GM12874 (cell line): Measurements from ENCODE around the gene OPTC.

Experiments
- CTCF ChIP-seq: IDR thresholded peaks from 2 replicates; pipeline ENCODE4 v1.5.1; 2011; ENCODE audit warnings: low read depth, mild to moderate bottlenecking, control low read depth, low read length, moderate library complexity; ENCODE audit not compliant: insufficient read depth

The OPTC gene

GRCh38 chr1:203459671-203460201, 34.2 kb upstream of the OPTC start:
- TF ChIP-seq CTCF, result no peak

- no peak for TF ChIP-seq CTCF
Measured at GRCh38 chr1:203461717-203462116, 32.2 kb upstream of the OPTC start.

GRCh38 chr1:203462143-203462542, 31.8 kb upstream of the OPTC start:
- TF ChIP-seq CTCF, result no peak

GRCh38 chr1:203462878-203463277, 31.1 kb upstream of the OPTC start:
- no peak for TF ChIP-seq CTCF

GRCh38 chr1:203463469-203464062, 30.4 kb upstream of the OPTC start:
- no peak for TF ChIP-seq CTCF

GRCh38 chr1:203464226-203464625, 29.7 kb upstream of the OPTC start:
- no peak for TF ChIP-seq CTCF

GRCh38 chr1:203464743-203465142, 29.2 kb upstream of the OPTC start:
- no peak for TF ChIP-seq CTCF
